Hepatocyte (in vitro differentiated cells): ENCODE measurements around the gene EID2. TPM values are rescaled to one million over a fixed set of nuclear protein-coding genes. Genes with fewer than 3 reads are reported as not detected.

ENCODE experiments used
- DNase-seq: peaks from one replicate; pipeline ENCODE4 v3.0.0-alpha.2; 2016; ENCODE audit warnings: low spot score
- H2AFZ ChIP-seq: fragments of 200-600 bp; sonication (generic); 2 replicates; pipeline ENCODE4 v1.6.0; 2016; ENCODE audit warnings: antibody characterized with exemption, mild to moderate bottlenecking
- H3K27ac ChIP-seq: fragments of 200-600 bp; sonication (generic); 2 replicates; pipeline ENCODE4 v1.5.1; 2016; ENCODE audit warnings: mild to moderate bottlenecking
- H3K27me3 ChIP-seq: fragments of 200-600 bp; sonication (generic); 2 replicates; pipeline ENCODE4 v1.6.1; 2016
- H3K36me3 ChIP-seq: fragments of 200-600 bp; sonication (generic); replicated peaks from 2 replicates; pipeline ENCODE4 v1.5.1; 2016; ENCODE audit warnings: low read depth; ENCODE audit not compliant: insufficient read depth
- H3K4me1 ChIP-seq: fragments of 200-600 bp; sonication (generic); 2 replicates; pipeline ENCODE4 v1.5.1; 2016; ENCODE audit warnings: mild to moderate bottlenecking, moderate library complexity; ENCODE audit not compliant: insufficient read depth
- H3K4me2 ChIP-seq: fragments of 200-600 bp; sonication (generic); 2 replicates; pipeline ENCODE4 v1.6.0; 2016
- H3K4me3 ChIP-seq: fragments of 200-600 bp; sonication (generic); 2 replicates; pipeline ENCODE4 v1.5.1; 2016; ENCODE audit warnings: mild to moderate bottlenecking
- H3K79me2 ChIP-seq: fragments of 200-600 bp; sonication (generic); 2 replicates; pipeline ENCODE4 v1.6.0; 2017; ENCODE audit warnings: mild to moderate bottlenecking
- H3K9me2 ChIP-seq: fragments of 200-600 bp; sonication (generic); replicated peaks from 2 replicates; pipeline ENCODE4 v1.6.0; 2017; ENCODE audit warnings: mild to moderate bottlenecking; ENCODE audit not compliant: insufficient read depth
- H3K9me3 ChIP-seq: fragments of 200-600 bp; sonication (generic); 2 replicates; pipeline ENCODE4 v1.5.1; 2016; ENCODE audit warnings: low read depth, mild to moderate bottlenecking
- H4K20me1 ChIP-seq: fragments of 200-600 bp; sonication (generic); 2 replicates; pipeline ENCODE4 v1.6.0; 2016; ENCODE audit warnings: mild to moderate bottlenecking; ENCODE audit not compliant: insufficient read depth, poor library complexity, severe bottlenecking
- CTCF ChIP-seq: fragments of 200-600 bp; sonication (generic); IDR thresholded peaks from 2 replicates; pipeline ENCODE4 v1.5.1; 2016; ENCODE audit warnings: antibody characterized with exemption, mild to moderate bottlenecking; ENCODE audit not compliant: poor library complexity
- EZH2 ChIP-seq: fragments of 200-600 bp; sonication (generic); IDR thresholded peaks from 2 replicates; pipeline ENCODE4 v1.6.1; 2016; ENCODE audit warnings: antibody characterized with exemption, mild to moderate bottlenecking, borderline replicate concordance
- EZH2phosphoT487 ChIP-seq: fragments of 200-600 bp; sonication (generic); IDR thresholded peaks from one replicate; pipeline ENCODE4 v1.6.1; 2018; ENCODE audit warnings: antibody characterized with exemption, mild to moderate bottlenecking, low read depth, moderate library complexity; ENCODE audit not compliant: unreplicated experiment, severe bottlenecking
- WGBS: methylation state at CpG from one replicate; pipeline ENCODE4 v1.1.6; 2016; ENCODE audit warnings: low lambda C conversion rate; ENCODE audit errors: missing lambda C conversion rate; 5-methylcytosine and 5-hydroxymethylcytosine counted together
- polyA plus RNA-seq: library from polyadenylated mRNA; unstranded; fragments of >200 nt; fragmentation: Nextera tagmentation; extraction: Ambion mirVana; gene quantifications from 2 replicates; pipeline ENCODE4 v1.2.1, GENCODE V29; 2016
- total RNA-seq: library from RNA; depleted of rRNA; stranded (reverse); fragments of >200 nt; gene quantifications from 2 replicates; pipeline ENCODE4 v1.2.3, GENCODE V29; 2014

EID2 gene
- total and polyA plus RNA-seq, 2 experiments from 2014 or later: 18.6 to 29.3 TPM

- Histone ChIP-seq H3K9me2 (no peaks in the 10 kb centered on the region), H2AFZ (no peak overlapping the region), H3K4me3 (no peak overlapping the region), H3K27ac (no peak overlapping the region), H3K4me1 (no peaks in the 10 kb centered on the region), H3K27me3 (peaks cover 21% of the 10 kb centered on the region), H3K9me3 (no peaks in the 10 kb centered on the region), H3K4me2 (no peak overlapping the region), H3K79me2 (no peaks in the 10 kb centered on the region), H3K36me3 (no peaks in the 10 kb centered on the region), H4K20me1 (no peaks in the 10 kb centered on the region)
- DNase-seq: no peak
- 78% methylated on average over 2 of the region's 2 CpGs for WGBS
- TF ChIP-seq EZH2 (no peak), CTCF (no peak), EZH2phosphoT487 (no peak)
Measured at GRCh38 chr19:39563408-39563807, 23.4 kb upstream of the EID2 start.

GRCh38 chr19:39558624-39559117 lies 18.7 kb upstream of the EID2 start:
- 83% methylated on average over 6 of the region's 6 CpGs for WGBS
- H3K27ac ChIP-seq: no peak overlapping the region

GRCh38 chr19:39557811-39558623 lies 18.1 kb upstream of the EID2 start:
- no peaks in the 10 kb centered on the region for H3K9me2 ChIP-seq
- no peak overlapping the region for H3K27ac ChIP-seq
- no peaks in the 10 kb centered on the region for H4K20me1 ChIP-seq
- TF ChIP-seq CTCF: no peak
- no peak for TF ChIP-seq EZH2
- no peak for TF ChIP-seq EZH2phosphoT487
- H3K79me2 ChIP-seq: no peaks in the 10 kb centered on the region
- no peak overlapping the region for H3K4me2 ChIP-seq
- H3K4me3 ChIP-seq: no peak overlapping the region
- no peaks in the 10 kb centered on the region for H3K36me3 ChIP-seq
- no peaks in the 10 kb centered on the region for H3K9me3 ChIP-seq
- peak; percentile 17 for DNase-seq
- no peak overlapping the region for H2AFZ ChIP-seq
- no peaks in the 10 kb centered on the region for H3K4me1 ChIP-seq
- H3K27me3 ChIP-seq: peaks cover 30% of the 10 kb centered on the region
- 64% methylated on average over 5 of the region's 5 CpGs for WGBS

More at GRCh38 chr19:39558624-39559117, 18.7 kb upstream of the EID2 start:
- H3K9me2 ChIP-seq: no peaks in the 10 kb centered on the region
- no peak for DNase-seq
- no peak overlapping the region for H3K4me3 ChIP-seq
- H4K20me1 ChIP-seq: no peaks in the 10 kb centered on the region
- no peaks in the 10 kb centered on the region for H3K4me1 ChIP-seq
- H3K27me3 ChIP-seq: peaks cover 30% of the 10 kb centered on the region
- H3K79me2 ChIP-seq: no peaks in the 10 kb centered on the region
- TF ChIP-seq CTCF (no peak), EZH2 (no peak), EZH2phosphoT487 (no peak)
- H3K36me3 ChIP-seq: no peaks in the 10 kb centered on the region
- H3K4me2 ChIP-seq: no peak overlapping the region
- H3K9me3 ChIP-seq: no peaks in the 10 kb centered on the region
- no peak overlapping the region for H2AFZ ChIP-seq
